MCF 10A (cell line): Measurements from ENCODE around the gene ELOVL7. TPM values are rescaled to one million over a fixed set of nuclear protein-coding genes. Genes with fewer than 3 reads are reported as not detected.

Source experiments
- Bru-seq: library from RNA; stranded (reverse); fragments of 400-500 nt; gene quantifications from one replicate; lab custom pipeline; 2021; lab: Mats Ljungman, UMichigan
- BruChase-seq, 2 experiments: library from RNA; stranded (reverse); fragments of 400-500 nt; gene quantifications; one replicate each; lab custom pipeline; 2021; lab: Mats Ljungman, UMichigan
- BruUV-seq: library from RNA; stranded (reverse); fragments of 400-500 nt; replicated peaks from 2 replicates; lab custom pipeline; 2021; lab: Mats Ljungman, UMichigan
- CTCF ChIA-PET: fragments of 300-600 bp; sonication (Branson Sonifier 250); formaldehyde crosslinking; extraction: SDS; loops from one replicate; lab custom pipeline; 2021; ENCODE audit warnings: antibody characterized with exemption, inconsistent platforms; lab: Yijun Ruan, JAX
- POLR2A ChIA-PET: fragments of 300-600, 350-650 bp; sonication (Branson Sonifier 250); formaldehyde crosslinking; extraction: SDS; loops from one replicate; lab custom pipeline; 2020; ENCODE audit warnings: antibody characterized with exemption, inconsistent platforms; lab: Yijun Ruan, JAX
- DNase-seq: peaks from one replicate; pipeline ENCODE4 v3.0.0-alpha.2; 2018; ENCODE audit not compliant: unreplicated experiment
- H3K27ac Mint-ChIP-seq: one replicate; pipeline ENCODE4 v1.8.0; 2022; ENCODE audit warnings: mild to moderate bottlenecking, low read depth, mixed read lengths; ENCODE audit not compliant: unreplicated experiment
- H3K27me3 Mint-ChIP-seq: one replicate; pipeline ENCODE4 v1.8.0; 2022; ENCODE audit warnings: mixed read lengths; ENCODE audit not compliant: insufficient read depth, unreplicated experiment
- H3K36me3 Mint-ChIP-seq: one replicate; pipeline ENCODE4 v1.8.0; 2022; ENCODE audit warnings: mild to moderate bottlenecking, moderate library complexity, mixed read lengths; ENCODE audit not compliant: insufficient read depth, unreplicated experiment
- H3K4me1 Mint-ChIP-seq: one replicate; pipeline ENCODE4 v1.8.0; 2022; ENCODE audit warnings: mixed read lengths; ENCODE audit not compliant: insufficient read depth, unreplicated experiment
- H3K4me3 Mint-ChIP-seq: one replicate; pipeline ENCODE4 v1.8.0; 2022; ENCODE audit warnings: mild to moderate bottlenecking, moderate library complexity, mixed read lengths; ENCODE audit not compliant: unreplicated experiment
- H3K9me3 Mint-ChIP-seq: one replicate; pipeline ENCODE4 v1.8.0; 2022; ENCODE audit warnings: mixed read lengths; ENCODE audit not compliant: unreplicated experiment
- CTCF ChIP-seq: fragments of 200-600 bp; IDR thresholded peaks from one replicate; pipeline ENCODE4 v1.8.0; 2022; ENCODE audit warnings: antibody characterized with exemption, mild to moderate bottlenecking; ENCODE audit not compliant: unreplicated experiment
- intact Hi-C: fragments of 100-400 bp; cut with micrococcal nuclease; formaldehyde crosslinking; loops from 2 replicates; pipeline ENCODE4 v1.14.1; 2022
- long read RNA-seq: library from polyadenylated mRNA; stranded (forward); transcript quantifications from one replicate; pipeline ENCODE4 v2.0.0, GENCODE V29; 2022
- total RNA-seq: library from RNA; stranded (reverse); gene quantifications from 2 replicates; pipeline ENCODE4 v1.2.3, GENCODE V29; 2022

Gene ELOVL7
- total RNA-seq = 10.3 and 14.3 TPM in 2 replicates
- Bru-seq, nascent RNA = percentile 79 among the genes with signal in this experiment
- BruChase-seq, experiment 1, labeled RNA remaining after a 6-hour chase = percentile 76 among the genes with signal in this experiment
- percentile 76 among the genes with signal in this experiment for BruChase-seq, experiment 2, labeled RNA remaining after a 2-hour chase
- long read RNA-seq, transcript ELOVL7-201 (8 exons, 3,827 nt) = minor isoform, 5 of 25 reads
- long read RNA-seq, transcript ELOVL7-205 (9 exons, 3,994 nt) = major isoform, 12 of 25 reads
- long read RNA-seq, partial matches to known transcripts = 1 of 25 reads
- long read RNA-seq, other reads (novel, unspliced or antisense) = 7 of 25 reads

- intact Hi-C loops = loop anchor here (1.0 to 5.0 kb wide), 3 partner anchors 39 to 167 kb away; no protein-coding TSS in a partner anchor
- peaks cover 18% of the 10 kb centered on the region for H3K4me1 Mint-ChIP-seq
- H3K9me3 Mint-ChIP-seq = no peaks in the 10 kb centered on the region
- no peaks in the 10 kb centered on the region for H3K27me3 Mint-ChIP-seq
- TF ChIP-seq CTCF = no peak
- H3K36me3 Mint-ChIP-seq = no peaks in the 10 kb centered on the region
- H3K27ac Mint-ChIP-seq = peak within 1 kb of the TSS; percentile 75
- DNase-seq = peak; percentile 76
- ChIA-PET POLR2A (interaction anchor here (0.7 to 3.3 kb wide), 11 partner anchors 9 to 156 kb away, joined by 3 to 31 read pairs (median 4); partner anchors contain the start of gene DEPDC1B), CTCF (interaction anchor here (0.5 to 2.1 kb wide), 11 partner anchors 9 to 1313 kb away, joined by 3 to 12 read pairs (median 3); no protein-coding TSS in a partner anchor)
- no TSS peak for BruUV-seq
- peak within 1 kb of the TSS; percentile 88 for H3K4me3 Mint-ChIP-seq
Measured at GRCh38 chr5:60843936-60844905, at the start of gene ELOVL7. Gene ELOVL7, minus strand, starts transcription at chr5:60844269. Its CDS starts 56,872 bp downstream, at chr5:60787397.

GRCh38 chr5:60893521-60893920 lies 49.5 kb upstream of the ELOVL7 start:
- H3K36me3 Mint-ChIP-seq = peaks cover 35% of the 10 kb centered on the region
- H3K4me1 Mint-ChIP-seq = no peaks in the 10 kb centered on the region
- intact Hi-C loops = no loop called here

DNA sequence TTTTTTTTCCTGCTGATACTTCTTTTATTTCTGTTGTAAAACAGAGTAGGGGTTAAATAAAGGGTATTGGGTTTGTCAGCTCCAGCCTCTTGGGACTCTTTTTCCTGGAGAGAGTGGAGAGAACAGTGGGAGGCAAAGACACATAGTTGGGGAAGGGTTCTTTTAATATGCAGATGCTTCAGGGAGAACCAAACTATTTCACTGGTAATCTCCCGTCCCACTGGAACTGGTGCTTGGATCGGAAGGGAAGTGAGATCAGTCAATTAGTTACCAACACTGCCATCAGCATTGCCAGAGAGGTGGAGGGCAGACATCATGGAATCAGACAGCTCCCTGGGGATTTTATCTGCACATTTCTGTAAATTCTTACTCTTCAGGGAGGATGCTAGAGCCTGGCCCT lies 47.6 kb upstream of the ELOVL7 start:
- no peak for TF ChIP-seq CTCF
- Mint-ChIP-seq H3K27ac (no peak overlapping the region), H3K27me3 (no peaks in the 10 kb centered on the region), H3K36me3 (peaks cover 29% of the 10 kb centered on the region), H3K4me1 (no peaks in the 10 kb centered on the region), H3K9me3 (no peaks in the 10 kb centered on the region), H3K4me3 (no peak overlapping the region)
- no TSS peak for BruUV-seq
- ChIA-PET POLR2A (interaction anchor here (0.7 kb wide), 1 partner anchor 488 kb away, joined by 4 read pairs; no protein-coding TSS in a partner anchor), CTCF (no interaction called here)
- DNase-seq = no peak
- intact Hi-C loops = no loop called here

More at GRCh38 chr5:60893521-60893920, 49.5 kb upstream of the ELOVL7 start:
- POLR2A ChIA-PET = no interaction called here
- CTCF ChIA-PET = interaction anchor here (0.6 to 1.2 kb wide), 2 partner anchors 13 to 1081 kb away, joined by 3 read pairs; no protein-coding TSS in a partner anchor
- Mint-ChIP-seq H3K9me3 (no peaks in the 10 kb centered on the region), H3K27me3 (no peaks in the 10 kb centered on the region), H3K4me3 (no peak overlapping the region), H3K27ac (no peak overlapping the region)
- no peak for DNase-seq
- BruUV-seq = no TSS peak
- no peak for TF ChIP-seq CTCF
